PFSK-1 (cell line): ENCODE data around the gene CTDSP2.

Source experiments
- FOXP2 ChIP-seq: optimal IDR thresholded peaks from 2 replicates; pipeline ENCODE3; 2011; ENCODE audit warnings: borderline replicate concordance, control low read depth, inconsistent platforms; ENCODE audit not compliant: insufficient read depth; ENCODE audit errors: extremely low read length, extremely low read depth
- POLR2AphosphoS5 ChIP-seq: IDR thresholded peaks from 2 replicates; pipeline ENCODE4 v1.6.1; 2012; ENCODE audit warnings: low read depth, mild to moderate bottlenecking, control low read depth, low read length, moderate library complexity
- SIN3A ChIP-seq: IDR thresholded peaks from 2 replicates; pipeline ENCODE4 v1.6.1; 2012; ENCODE audit warnings: mild to moderate bottlenecking, low read length, moderate library complexity, borderline replicate concordance; ENCODE audit not compliant: insufficient read depth
- TAF1 ChIP-seq: IDR thresholded peaks from 2 replicates; pipeline ENCODE4 v1.6.1; 2012; ENCODE audit warnings: low read length, control low read depth, borderline replicate concordance; ENCODE audit not compliant: insufficient read depth
- TF ChIP-seq, protein P1 (sequence below), 2 experiments: IDR thresholded peaks; 2 replicates each; pipeline versions ENCODE4 v1.6.1 to v1.8.0; 2011 to 2012; ENCODE audit warnings: low read depth in 2 of 2, low read length in 2 of 2, control low read depth in 1 of 2, inconsistent platforms in 1 of 2, mild to moderate bottlenecking in 1 of 2, moderate library complexity in 1 of 2; ENCODE audit not compliant: insufficient read depth in 1 of 2

CTDSP2 gene

DNA sequence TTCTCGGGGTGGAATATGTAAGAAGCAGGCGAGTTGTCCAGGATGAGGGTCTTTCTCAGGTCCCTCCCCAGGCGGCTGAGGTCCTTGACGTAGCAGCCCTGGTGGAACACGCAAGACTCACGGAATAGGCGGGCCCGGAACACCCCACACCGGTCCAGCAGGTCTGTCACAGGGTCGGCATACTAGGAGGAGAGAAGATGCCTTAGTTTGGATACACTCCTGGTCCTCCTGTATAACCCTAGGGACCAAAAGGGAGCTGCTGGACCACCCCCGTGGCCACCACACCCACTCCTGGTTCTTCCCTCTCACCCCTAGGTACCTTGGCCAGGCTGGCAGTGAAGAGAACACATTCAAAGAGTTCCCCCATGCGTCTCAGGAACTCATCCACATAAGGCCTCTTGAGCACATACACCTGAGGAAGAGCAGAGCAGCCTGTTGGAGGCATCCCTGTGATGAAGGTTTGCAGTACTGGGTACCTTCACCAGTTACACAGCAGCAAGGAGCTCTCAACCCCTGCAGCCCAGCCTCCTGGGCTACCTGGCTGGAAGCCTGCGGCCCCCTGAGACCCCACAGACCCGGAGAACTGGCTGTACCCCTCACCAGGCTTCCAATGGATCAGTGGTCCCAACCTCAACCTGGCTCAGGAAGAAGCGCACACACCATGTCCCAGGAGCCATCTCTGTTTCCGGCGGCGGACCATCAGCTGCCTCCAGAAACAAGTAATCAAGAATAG, 22.5 kb downstream of the CTDSP2 start:
- TF ChIP-seq POLR2AphosphoS5 (no peak), FOXP2 (no peak), SIN3A (no peak), TAF1 (no peak)
- TF ChIP-seq, protein P1, sequence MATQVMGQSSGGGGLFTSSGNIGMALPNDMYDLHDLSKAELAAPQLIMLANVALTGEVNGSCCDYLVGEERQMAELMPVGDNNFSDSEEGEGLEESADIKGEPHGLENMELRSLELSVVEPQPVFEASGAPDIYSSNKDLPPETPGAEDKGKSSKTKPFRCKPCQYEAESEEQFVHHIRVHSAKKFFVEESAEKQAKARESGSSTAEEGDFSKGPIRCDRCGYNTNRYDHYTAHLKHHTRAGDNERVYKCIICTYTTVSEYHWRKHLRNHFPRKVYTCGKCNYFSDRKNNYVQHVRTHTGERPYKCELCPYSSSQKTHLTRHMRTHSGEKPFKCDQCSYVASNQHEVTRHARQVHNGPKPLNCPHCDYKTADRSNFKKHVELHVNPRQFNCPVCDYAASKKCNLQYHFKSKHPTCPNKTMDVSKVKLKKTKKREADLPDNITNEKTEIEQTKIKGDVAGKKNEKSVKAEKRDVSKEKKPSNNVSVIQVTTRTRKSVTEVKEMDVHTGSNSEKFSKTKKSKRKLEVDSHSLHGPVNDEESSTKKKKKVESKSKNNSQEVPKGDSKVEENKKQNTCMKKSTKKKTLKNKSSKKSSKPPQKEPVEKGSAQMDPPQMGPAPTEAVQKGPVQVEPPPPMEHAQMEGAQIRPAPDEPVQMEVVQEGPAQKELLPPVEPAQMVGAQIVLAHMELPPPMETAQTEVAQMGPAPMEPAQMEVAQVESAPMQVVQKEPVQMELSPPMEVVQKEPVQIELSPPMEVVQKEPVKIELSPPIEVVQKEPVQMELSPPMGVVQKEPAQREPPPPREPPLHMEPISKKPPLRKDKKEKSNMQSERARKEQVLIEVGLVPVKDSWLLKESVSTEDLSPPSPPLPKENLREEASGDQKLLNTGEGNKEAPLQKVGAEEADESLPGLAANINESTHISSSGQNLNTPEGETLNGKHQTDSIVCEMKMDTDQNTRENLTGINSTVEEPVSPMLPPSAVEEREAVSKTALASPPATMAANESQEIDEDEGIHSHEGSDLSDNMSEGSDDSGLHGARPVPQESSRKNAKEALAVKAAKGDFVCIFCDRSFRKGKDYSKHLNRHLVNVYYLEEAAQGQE (IDR thresholded peaks at IDR 0.05; ENCODE audit: insufficient read depth in 1 of 2, low read depth in 2 of 2, low read length in 2 of 2) = no peak

DNA sequence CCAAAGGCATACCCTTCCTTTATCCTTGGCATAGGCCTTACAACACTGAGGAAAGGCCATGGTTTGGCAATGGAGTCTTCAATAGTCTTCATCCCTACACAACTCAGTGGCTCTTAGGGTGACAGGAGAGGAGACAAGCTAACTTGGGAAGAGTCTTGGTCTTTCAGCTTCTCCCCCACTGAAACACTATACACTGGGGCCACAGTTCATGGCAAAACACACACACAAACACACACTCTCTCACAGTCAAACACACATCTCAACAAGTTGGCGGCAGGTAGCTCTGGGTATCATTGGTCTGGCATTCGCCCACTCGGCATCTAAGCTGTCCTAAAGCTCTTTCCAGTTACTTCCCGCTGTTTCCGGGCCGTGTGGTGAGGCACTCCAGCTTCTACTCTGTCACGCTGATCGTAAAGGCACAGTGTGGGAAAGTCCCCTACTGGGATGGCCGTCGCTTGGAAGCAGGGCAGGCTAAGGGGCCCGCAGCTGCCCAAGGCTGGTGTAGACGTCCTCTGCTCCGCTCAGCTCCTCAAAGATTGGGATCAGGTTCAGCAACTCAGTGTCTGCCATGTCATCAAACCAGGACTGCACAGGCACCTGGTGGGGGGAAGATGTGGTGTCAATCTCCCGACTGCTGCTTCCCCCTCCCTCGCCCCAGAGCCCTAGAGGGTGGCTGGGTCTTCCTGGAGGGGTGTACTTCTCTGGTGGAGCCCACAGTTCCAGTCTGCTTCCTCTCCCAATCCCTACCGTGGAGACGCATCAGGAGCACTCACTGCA, 23.2 kb downstream of the CTDSP2 start:
- TF ChIP-seq FOXP2 (no peak), SIN3A (no peak), POLR2AphosphoS5 (no peak), TAF1 (no peak)
- TF ChIP-seq, protein P1 (IDR thresholded peaks at IDR 0.05; ENCODE audit: insufficient read depth in 1 of 2, low read depth in 2 of 2, low read length in 2 of 2) = no peak

DNA sequence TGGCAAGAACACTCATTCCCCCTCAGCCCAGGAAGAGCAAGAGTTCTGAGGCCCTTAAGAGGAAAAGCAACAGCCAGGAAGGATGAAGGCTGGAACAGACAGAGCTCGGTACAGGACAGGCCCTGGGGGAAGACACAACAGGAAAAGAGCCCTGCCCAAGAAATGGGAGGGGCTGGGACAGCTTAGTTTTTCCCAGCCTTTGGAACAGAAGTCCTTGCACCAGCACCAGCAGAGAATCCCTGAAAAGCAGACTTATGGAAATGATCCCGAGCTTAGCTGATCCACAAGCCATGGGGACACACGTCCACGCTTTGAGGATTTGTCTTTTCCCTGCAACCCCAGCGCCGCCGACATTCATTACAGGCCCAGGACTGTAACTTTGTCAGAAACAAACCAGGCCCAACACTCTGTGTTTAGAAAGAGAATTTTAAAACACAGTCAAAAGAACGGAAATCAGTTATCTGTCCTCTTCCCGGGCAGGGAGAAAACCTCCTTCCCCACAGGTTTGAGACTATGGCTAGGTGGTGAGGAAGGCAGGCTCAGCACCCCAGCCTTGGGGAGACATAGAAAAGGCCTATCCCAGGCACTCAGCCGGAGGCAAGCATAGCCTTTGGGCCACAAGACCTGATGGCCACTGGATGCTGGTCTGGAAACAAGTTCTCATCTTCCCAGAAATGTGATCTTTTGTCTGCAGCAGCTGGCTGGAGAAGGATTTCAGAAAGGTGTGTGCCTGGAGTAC, 24.0 kb downstream of the CTDSP2 start:
- no peak for TF ChIP-seq SIN3A
- no peak for TF ChIP-seq POLR2AphosphoS5
- TF ChIP-seq, protein P1 (IDR thresholded peaks at IDR 0.05; ENCODE audit: insufficient read depth in 1 of 2, low read depth in 2 of 2, low read length in 2 of 2) = no peak
- TF ChIP-seq TAF1 = no peak
- no peak for TF ChIP-seq FOXP2

DNA sequence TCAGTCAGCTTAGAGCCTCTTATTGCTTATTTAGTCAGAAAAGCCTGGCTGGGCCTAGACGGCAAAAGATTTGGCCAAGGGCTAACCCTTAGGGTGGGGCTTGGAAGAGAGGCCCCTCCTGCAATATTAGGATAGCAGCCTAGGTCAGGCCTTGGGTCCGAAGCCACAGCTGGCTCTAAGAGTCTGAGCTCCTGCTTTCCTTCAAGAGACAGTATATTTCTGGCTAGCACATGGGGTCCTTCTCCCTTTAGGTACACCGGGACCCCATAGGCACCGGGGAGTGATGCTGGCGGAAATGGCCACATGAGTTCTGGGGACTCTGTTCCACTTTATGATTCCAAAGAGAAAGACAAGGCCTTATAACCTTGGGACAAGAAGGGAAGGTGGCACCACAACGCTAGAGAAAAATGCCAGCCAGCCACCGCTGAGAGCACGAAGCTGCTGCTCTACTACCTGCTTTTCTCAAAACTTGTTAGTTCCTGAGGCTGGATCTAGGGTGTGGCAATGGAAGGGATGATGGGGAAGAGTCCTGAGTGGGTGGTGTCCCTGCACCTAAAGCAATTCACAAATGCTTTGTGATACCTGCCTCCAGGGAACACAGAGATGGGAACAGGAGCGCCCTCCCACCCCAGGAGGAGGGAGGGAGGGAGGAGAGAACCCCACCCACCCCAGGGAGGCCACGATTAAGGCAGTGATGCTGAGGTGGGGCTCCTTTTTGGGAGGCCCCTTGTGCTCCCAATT, 24.9 kb downstream of the CTDSP2 start:
- TF ChIP-seq, protein P1 (IDR thresholded peaks at IDR 0.05; ENCODE audit: insufficient read depth in 1 of 2, low read depth in 2 of 2, low read length in 2 of 2) = no peak
- TF ChIP-seq POLR2AphosphoS5 (no peak), TAF1 (no peak), FOXP2 (no peak), SIN3A (no peak)
